RWPE2 (cell line): Measurements from ENCODE around the gene SMAD6.

Experiments
- ATAC-seq: fragments of 200-7000 bp; cut with Tn5 transposase; 3 replicates; pipeline ENCODE4 v1.9.1; 2021; ENCODE audit warnings: low read depth
- DNase-seq: peaks from one replicate; pipeline ENCODE4 v3.0.0-alpha.2; 2020; ENCODE audit warnings: low spot score
- H3K27ac ChIP-seq: fragments of 450-650 bp; 2 replicates; pipeline ENCODE4 v1.5.1; 2017; ENCODE audit warnings: mild to moderate bottlenecking; ENCODE audit not compliant: poor library complexity, severe bottlenecking
- H3K27me3 ChIP-seq: fragments of 250-450 bp; sonication (Bioruptor Pico); 2 replicates; pipeline ENCODE4 v1.5.1; 2021; ENCODE audit warnings: mild to moderate bottlenecking, moderate library complexity; ENCODE audit not compliant: insufficient read depth, poor library complexity, severe bottlenecking
- H3K36me3 ChIP-seq: fragments of 250-450 bp; sonication (Bioruptor Pico); 2 replicates; pipeline ENCODE4 v1.5.1; 2020; ENCODE audit warnings: low read depth, mild to moderate bottlenecking, moderate library complexity
- H3K4me1 ChIP-seq: fragments of 250-450 bp; sonication (Bioruptor Pico); 2 replicates; pipeline ENCODE4 v1.5.1; 2021; ENCODE audit warnings: mild to moderate bottlenecking, moderate library complexity; ENCODE audit not compliant: insufficient read depth, poor library complexity, severe bottlenecking
- H3K4me3 ChIP-seq: fragments of 250-450 bp; sonication (Bioruptor Pico); 2 replicates; pipeline ENCODE4 v1.5.1; 2021; ENCODE audit warnings: mild to moderate bottlenecking, moderate library complexity; ENCODE audit not compliant: severe bottlenecking
- H3K9me3 ChIP-seq: fragments of 250-450 bp; sonication (Bioruptor Pico); 2 replicates; pipeline ENCODE4 v1.5.1; 2021; ENCODE audit warnings: mild to moderate bottlenecking, moderate library complexity; ENCODE audit not compliant: severe bottlenecking
- TF ChIP-seq, protein P1 (sequence below): fragments of 450-650 bp; IDR thresholded peaks from one replicate; pipeline ENCODE4 v1.5.1; 2017; ENCODE audit warnings: mild to moderate bottlenecking, moderate library complexity; ENCODE audit not compliant: poor library complexity, severe bottlenecking

The SMAD6 gene

DNA sequence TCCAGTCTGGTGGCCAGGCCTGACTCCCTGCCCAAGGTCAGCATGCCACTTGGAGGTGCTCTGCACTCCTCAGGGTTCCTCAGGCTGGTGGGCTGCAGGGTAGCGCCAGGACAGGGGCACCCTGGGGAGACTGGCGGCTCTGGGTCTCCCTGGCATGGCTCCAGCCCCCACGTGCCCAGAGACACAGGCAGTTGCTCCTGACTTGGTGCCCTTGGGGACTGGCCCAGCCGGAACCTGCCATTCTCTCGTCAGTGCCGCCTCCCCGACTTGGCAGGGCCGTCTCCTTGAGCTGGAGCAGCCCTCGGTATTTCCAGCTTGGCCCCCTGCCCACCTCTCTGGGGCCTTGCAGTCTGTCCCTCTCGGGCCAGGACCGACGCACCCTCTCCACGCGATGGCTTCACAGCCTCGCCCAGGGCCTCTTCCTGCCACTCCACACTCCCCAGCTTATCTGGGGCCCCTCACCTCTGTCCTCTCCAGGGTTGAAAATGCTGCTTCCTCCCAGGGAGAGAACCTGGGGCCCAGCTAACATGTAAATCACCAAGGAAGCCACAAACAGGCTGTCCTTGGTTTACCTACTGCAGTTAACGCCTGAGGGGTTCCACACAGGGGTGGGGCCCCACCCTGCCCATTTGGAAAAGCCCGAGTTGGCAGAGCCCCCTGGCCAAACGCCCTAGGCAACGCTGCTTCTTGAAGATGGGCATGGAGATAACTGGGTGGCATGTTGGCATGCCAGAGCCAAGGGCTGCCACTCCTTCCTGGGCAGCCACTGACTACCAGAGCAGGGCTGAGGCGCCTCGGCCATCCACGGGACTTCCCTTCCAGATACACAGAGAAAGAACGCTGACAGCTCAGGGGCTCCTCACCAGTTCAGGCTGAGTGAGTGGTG lies 61.4 kb downstream of the SMAD6 start:
- DNase-seq (peak; percentile 78), ATAC-seq (no peak)
- Histone ChIP-seq H3K36me3 (no peaks in the 10 kb centered on the region), H3K9me3 (no peaks in the 10 kb centered on the region), H3K27ac (no peak overlapping the region), H3K4me3 (no peak overlapping the region), H3K27me3 (no peaks in the 10 kb centered on the region), H3K4me1 (peaks cover 28% of the 10 kb centered on the region)
- TF ChIP-seq, protein P1, sequence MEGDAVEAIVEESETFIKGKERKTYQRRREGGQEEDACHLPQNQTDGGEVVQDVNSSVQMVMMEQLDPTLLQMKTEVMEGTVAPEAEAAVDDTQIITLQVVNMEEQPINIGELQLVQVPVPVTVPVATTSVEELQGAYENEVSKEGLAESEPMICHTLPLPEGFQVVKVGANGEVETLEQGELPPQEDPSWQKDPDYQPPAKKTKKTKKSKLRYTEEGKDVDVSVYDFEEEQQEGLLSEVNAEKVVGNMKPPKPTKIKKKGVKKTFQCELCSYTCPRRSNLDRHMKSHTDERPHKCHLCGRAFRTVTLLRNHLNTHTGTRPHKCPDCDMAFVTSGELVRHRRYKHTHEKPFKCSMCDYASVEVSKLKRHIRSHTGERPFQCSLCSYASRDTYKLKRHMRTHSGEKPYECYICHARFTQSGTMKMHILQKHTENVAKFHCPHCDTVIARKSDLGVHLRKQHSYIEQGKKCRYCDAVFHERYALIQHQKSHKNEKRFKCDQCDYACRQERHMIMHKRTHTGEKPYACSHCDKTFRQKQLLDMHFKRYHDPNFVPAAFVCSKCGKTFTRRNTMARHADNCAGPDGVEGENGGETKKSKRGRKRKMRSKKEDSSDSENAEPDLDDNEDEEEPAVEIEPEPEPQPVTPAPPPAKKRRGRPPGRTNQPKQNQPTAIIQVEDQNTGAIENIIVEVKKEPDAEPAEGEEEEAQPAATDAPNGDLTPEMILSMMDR: no peak

GRCh38 chr15:66764072-66764786 lies 62.2 kb downstream of the SMAD6 start:
- Histone ChIP-seq H3K36me3 (no peaks in the 10 kb centered on the region), H3K9me3 (no peaks in the 10 kb centered on the region), H3K27me3 (no peaks in the 10 kb centered on the region), H3K4me3 (no peak overlapping the region), H3K27ac (no peak overlapping the region), H3K4me1 (peaks cover 22% of the 10 kb centered on the region)
- DNase-seq (no peak), ATAC-seq (no peak)
- TF ChIP-seq, protein P1: no peak

DNA sequence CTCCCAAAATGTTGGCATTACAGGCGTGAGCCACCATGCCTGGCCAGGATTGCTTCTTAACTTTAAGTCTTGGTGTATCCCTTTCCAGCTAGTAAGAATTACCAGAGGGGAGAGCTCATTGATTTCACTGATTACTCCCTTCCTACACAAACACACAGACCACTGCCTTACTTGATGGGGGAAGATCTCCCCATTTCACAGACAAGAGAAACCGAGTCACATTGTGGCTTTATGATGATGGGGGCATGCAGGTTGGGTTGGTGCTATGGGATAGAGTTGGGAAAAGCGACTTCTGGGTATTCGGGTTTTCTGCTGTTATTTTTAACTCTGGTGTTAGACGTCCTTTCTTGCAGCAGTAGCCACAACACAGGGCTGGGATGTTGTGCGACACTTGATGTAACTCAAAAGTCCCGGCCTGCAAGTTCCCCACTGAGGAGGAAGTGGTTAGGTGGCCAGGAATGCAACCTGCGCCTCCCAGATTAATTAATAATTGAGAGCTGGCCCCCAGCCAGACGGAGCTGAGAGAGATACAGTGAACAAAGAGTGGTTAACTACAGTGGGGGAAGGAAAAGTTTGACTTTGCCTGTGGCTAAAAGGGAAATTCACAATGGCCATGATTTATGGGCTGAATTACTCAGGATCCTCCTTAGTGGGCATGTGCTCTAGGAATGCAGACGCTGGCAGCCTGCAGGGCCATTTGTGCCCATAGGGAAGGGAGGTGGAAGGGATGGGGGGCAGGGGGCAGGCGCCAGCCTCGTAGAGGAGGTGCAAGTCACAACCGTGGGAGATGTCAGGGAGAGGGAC lies 63.6 kb downstream of the SMAD6 start:
- peak; percentile 83 for ATAC-seq
- H3K4me1 ChIP-seq: peaks cover 22% of the 10 kb centered on the region
- TF ChIP-seq, protein P1: peak; percentile 5
- peak overlapping the region; percentile 71 for H3K27ac ChIP-seq
- H3K36me3 ChIP-seq: no peaks in the 10 kb centered on the region
- no peaks in the 10 kb centered on the region for H3K9me3 ChIP-seq
- H3K27me3 ChIP-seq: no peaks in the 10 kb centered on the region
- H3K4me3 ChIP-seq: no peak overlapping the region
- no peak for DNase-seq

DNA sequence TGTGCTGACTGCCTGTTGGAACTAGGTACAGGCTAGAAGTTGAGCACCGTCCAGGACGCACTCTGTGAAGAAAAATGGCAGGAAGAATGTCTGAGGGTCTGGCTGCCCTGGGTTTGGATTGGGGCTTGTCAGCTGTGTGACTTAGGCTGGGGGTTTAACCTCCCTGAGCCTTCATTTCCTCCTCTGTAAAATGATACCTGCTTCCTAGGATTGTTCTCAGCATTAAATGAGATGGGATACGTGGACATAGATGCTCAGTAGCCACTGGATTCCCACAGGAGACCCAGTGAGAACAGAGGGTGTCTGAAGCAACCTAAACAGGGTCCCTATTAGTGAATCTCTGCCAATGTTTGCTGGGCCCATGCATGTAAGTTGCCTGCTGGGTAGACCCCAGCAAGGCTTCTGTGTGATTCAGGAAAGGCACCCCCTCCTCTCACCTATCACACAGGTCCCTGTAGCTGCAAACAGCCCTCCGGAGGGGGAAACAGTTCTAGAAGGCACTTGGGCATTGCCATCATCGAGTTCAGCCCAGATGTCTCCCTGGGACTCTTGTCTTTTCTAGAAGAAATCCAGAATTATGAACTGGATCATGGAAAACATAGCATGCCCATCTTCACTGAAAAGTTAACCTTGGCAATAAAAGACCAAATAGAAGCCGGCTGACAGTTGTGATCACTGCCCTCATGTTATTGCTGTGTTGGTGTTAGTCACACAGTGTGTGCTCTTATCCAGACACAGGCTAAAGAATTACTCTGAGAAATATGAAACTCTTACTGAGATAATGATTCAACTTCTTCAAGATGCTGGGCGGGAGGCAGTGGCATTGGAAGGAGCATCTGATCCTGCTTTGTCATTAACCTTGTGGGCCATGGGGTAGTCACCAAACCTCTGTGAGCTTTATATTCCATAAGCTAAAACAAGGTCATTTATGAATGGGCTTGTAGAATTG lies 64.5 kb downstream of the SMAD6 start:
- DNase-seq: no peak

More for the DNA sequence above, 64.5 kb downstream of the SMAD6 start:
- TF ChIP-seq, protein P1: peak; percentile 2
- Histone ChIP-seq H3K27me3 (no peaks in the 10 kb centered on the region), H3K36me3 (no peaks in the 10 kb centered on the region), H3K9me3 (no peaks in the 10 kb centered on the region), H3K27ac (peak overlapping the region; percentile 71), H3K4me1 (peaks cover 22% of the 10 kb centered on the region), H3K4me3 (no peak overlapping the region)
- ATAC-seq: peak; percentile 59
